GM12891 (cell line): Measurements from ENCODE around the gene ADSL.

ENCODE experiments used
- DNase-seq: peaks from one replicate; pipeline ENCODE4 v3.0.0; 2011; ENCODE audit warnings: low spot score; ENCODE audit not compliant: insufficient read length
- FAIRE-seq: peaks from 2 replicates; lab custom pipeline; 2011; peaks lifted over from hg19 to GRCh38; lab: Jason Lieb, UNC
- PAX5 ChIP-seq: IDR thresholded peaks from 2 replicates; pipeline ENCODE4 v1.6.1; 2011; ENCODE audit warnings: low read length, moderate library complexity, mild to moderate bottlenecking; ENCODE audit not compliant: insufficient read depth, severe bottlenecking
- POLR2A ChIP-seq: IDR thresholded peaks from 2 replicates; pipeline ENCODE4 v1.6.1; 2011; ENCODE audit warnings: low read depth, low read length, control low read depth
- POLR2AphosphoS5 ChIP-seq: IDR thresholded peaks from 2 replicates; pipeline ENCODE4 v1.6.1; 2011; ENCODE audit warnings: low read depth, low read length, control low read depth
- POU2F2 ChIP-seq: IDR thresholded peaks from 2 replicates; pipeline ENCODE4 v1.6.1; 2011; ENCODE audit warnings: low read depth, mild to moderate bottlenecking, control low read depth, low read length, moderate library complexity
- SPI1 ChIP-seq: IDR thresholded peaks from 2 replicates; pipeline ENCODE4 v1.6.1; 2011; ENCODE audit warnings: low read depth, low read length, control low read depth
- TAF1 ChIP-seq: IDR thresholded peaks from 2 replicates; pipeline ENCODE4 v1.6.1; 2011; ENCODE audit warnings: low read depth, low read length, control low read depth

Gene ADSL

GRCh38 chr22:40341604-40342003, 4.7 kb upstream of the ADSL start:
- TF ChIP-seq PAX5 (no peak), POLR2AphosphoS5 (no peak), SPI1 (no peak), POU2F2 (no peak), POLR2A (no peak), TAF1 (no peak)
- no peak for DNase-seq
- no peak for FAIRE-seq

- DNase-seq = no peak
- no peak for FAIRE-seq
- TF ChIP-seq SPI1 = no peak
- TF ChIP-seq POLR2A = no peak
- no peak for TF ChIP-seq PAX5
- no peak for TF ChIP-seq TAF1
- TF ChIP-seq POU2F2 = no peak
- no peak for TF ChIP-seq POLR2AphosphoS5
Measured at GRCh38 chr22:40342521-40342920, 3.8 kb upstream of the ADSL start.

GRCh38 chr22:40345271-40345670, 1.0 kb upstream of the ADSL start:
- FAIRE-seq (peak; percentile 40), DNase-seq (no peak)
- TF ChIP-seq POU2F2 (no peak), PAX5 (no peak), TAF1 (no peak), POLR2AphosphoS5 (no peak), POLR2A (no peak), SPI1 (no peak)

DNA sequence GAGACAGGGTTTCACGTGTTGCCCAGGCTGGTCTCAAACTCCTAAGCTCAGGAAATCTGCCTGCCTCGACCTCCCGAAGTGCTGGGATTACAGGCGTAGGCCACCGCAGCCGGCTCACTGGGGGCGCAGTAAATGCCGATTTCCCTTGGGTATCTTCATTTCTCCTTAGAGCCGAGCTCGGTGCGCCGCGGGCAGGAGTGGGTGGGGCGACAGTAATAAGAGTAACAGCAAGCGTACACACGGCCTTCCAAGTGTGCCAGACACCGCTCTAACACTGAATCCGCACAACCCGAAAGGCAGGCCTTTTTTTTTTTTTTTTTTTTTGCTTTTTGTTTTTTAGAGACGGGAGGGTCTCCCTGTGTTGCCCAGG, 500 bp upstream of the ADSL start:
- DNase-seq (no peak), FAIRE-seq (no peak)
- TF ChIP-seq POLR2AphosphoS5 = no peak
- no peak for TF ChIP-seq POLR2A
- TF ChIP-seq POU2F2 = no peak
- TF ChIP-seq SPI1 = no peak
- no peak for TF ChIP-seq TAF1
- TF ChIP-seq PAX5 = no peak

DNA sequence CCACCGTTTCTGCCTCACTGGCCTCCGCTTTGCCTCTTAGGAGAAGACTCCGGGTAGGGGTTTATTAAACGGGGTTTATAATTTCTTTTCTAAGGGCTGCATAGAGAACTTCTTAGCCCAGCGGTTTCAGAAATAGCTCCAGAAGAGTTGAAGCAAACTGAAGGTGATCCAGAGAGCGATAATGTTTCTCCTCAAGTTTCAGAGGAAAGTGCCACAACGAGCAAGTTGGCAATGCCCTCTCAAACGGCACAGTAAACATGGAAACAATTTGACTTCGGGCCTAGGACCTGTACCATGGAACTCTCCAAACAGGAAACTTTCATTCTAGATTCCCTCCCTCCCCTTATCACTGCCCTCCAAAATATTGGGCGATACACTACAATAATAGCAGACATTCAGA, 1.0 kb downstream of the ADSL start:
- no peak for DNase-seq
- peak; percentile 51 for FAIRE-seq
- no peak for TF ChIP-seq POU2F2
- TF ChIP-seq SPI1 = no peak
- no peak for TF ChIP-seq POLR2AphosphoS5
- TF ChIP-seq POLR2A = no peak
- no peak for TF ChIP-seq PAX5
- no peak for TF ChIP-seq TAF1

DNA sequence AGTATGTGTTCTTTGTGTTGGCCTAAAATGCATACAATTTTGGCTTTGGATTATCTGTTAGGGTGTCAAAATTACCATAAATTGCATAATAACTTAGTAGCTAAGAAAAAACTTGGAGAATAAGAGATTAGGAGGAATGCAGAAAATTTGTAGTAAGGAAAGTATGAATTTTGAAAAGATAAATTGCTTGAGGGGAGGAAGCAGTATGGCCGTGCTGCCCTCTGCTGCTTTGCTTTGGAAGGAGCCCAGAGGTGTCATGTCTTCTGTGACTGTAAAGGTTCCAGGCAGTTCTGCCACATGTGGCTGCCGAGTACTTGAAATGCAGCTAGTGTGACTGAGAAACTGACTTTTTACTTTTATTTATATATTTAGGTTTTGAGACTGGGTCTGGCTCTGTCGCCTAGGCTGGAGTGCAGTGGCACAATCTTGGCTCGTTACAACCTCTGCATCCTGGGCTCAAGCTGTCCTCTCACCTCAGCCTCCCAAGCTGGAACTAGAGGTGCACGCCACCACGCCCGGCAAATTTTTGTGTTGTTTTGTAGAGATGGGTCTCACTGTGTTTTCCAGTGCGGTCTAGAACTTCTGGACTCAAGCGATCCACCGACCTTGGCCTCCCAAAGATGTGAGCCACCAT, 1.8 kb downstream of the ADSL start:
- DNase-seq = peak; percentile 46
- peak; percentile 56 for FAIRE-seq
- TF ChIP-seq POLR2AphosphoS5 = no peak
- no peak for TF ChIP-seq POU2F2

GRCh38 chr22:40352763-40353162, 6.5 kb downstream of the ADSL start:
- FAIRE-seq = no peak
- TF ChIP-seq POLR2AphosphoS5 (no peak), POLR2A (no peak), SPI1 (no peak), PAX5 (no peak), TAF1 (no peak), POU2F2 (no peak)

DNA sequence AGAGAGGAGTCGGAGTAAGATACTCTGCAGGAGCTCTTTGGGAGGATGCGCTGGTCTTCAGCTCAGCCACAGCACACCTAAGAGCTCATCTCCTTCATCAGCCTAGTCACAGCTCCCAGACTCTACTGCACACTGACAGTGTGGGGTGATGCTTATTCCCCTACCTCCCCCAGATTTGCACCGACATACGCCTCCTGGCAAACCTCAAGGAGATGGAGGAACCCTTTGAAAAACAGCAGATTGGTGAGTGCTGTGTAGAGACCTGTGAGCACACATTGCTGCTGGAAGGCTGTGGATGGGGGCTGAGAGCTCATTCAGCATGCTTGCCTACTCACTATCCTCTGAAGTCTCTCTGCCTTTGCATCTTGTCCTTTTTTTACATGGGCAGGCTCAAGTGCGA, 14.8 kb downstream of the ADSL start:
- FAIRE-seq (no peak), DNase-seq (no peak)
- TF ChIP-seq POLR2AphosphoS5 (no peak), POU2F2 (no peak), TAF1 (no peak), PAX5 (no peak), SPI1 (no peak), POLR2A (no peak)

More at GRCh38 chr22:40352763-40353162, 6.5 kb downstream of the ADSL start:
- DNase-seq = no peak

DNA sequence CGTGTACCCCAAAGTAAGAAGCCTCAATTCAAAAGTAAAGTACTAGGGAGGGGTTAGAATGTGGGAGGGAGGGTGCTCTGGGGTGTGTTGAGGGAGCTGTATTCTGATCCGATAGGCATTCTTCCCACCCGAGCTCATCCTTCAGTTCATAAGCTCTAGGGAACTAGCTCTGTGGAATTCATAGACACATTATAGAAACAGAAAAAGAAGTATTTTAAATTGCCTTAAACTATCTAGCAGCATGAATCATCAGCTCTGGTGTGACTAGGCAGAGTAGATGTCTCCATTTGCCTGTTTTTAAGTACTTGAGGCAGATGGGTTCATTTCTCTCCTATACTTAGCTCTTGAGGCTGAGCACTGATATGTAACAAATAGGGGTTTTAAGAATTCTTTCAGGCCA, 16.8 kb downstream of the ADSL start:
- DNase-seq (no peak), FAIRE-seq (no peak)
- TF ChIP-seq POU2F2 = no peak
- no peak for TF ChIP-seq TAF1
- TF ChIP-seq PAX5 = no peak
- TF ChIP-seq POLR2A = no peak
- no peak for TF ChIP-seq POLR2AphosphoS5
- TF ChIP-seq SPI1 = no peak

DNA sequence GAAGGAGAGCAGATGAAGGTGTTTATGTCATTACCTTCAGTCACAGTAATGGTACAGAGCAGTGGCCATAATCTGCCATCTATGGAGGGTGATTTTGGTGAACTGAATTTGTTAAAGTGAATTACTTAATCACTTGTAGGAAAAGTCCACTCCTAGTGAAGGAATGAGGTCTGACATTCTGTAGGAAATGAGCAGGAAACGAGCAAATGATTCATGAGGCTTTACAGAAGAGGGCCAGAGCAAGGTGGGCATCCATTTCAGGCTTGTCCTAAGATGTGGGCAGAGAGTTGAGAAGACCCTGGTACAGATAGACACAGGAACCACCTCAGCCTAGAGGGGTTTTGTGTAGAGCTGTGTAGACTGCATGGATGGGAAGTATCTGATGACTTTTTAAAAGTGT, 18.1 kb downstream of the ADSL start:
- peak; percentile 66 for FAIRE-seq
- TF ChIP-seq PAX5 (no peak), TAF1 (no peak), POLR2AphosphoS5 (no peak), POU2F2 (no peak), POLR2A (no peak)
- no peak for DNase-seq
